B cell (primary cell): ENCODE data around the gene ZNF587B. TPM values are rescaled to one million over a fixed set of nuclear protein-coding genes. Genes with fewer than 3 reads are reported as not detected.

Experiments used
- ATAC-seq: fragments of 200-7000 bp; cut with Tn5 transposase; one replicate; pipeline ENCODE4 v1.10.0; 2021; ENCODE audit warnings: low read depth, mild to moderate bottlenecking, moderate number of reproducible peaks, moderate library complexity
- CTCF ChIA-PET: fragments of 350-600 bp; sonication (Branson Sonifier 250); formaldehyde crosslinking; loops from one replicate; lab custom pipeline; 2021; ENCODE audit warnings: antibody characterized with exemption, inconsistent platforms; lab: Charles Lee
- POLR2A ChIA-PET: fragments of 350-600 bp; sonication (Branson Sonifier 250); formaldehyde crosslinking; loops from one replicate; lab custom pipeline; 2021; ENCODE audit warnings: antibody characterized with exemption; lab: Charles Lee
- DNase-seq: peaks from one replicate; pipeline ENCODE4 v3.0.0; 2013
- H2AFZ ChIP-seq: 2 replicates; pipeline ENCODE4 v1.6.1; 2012; ENCODE audit warnings: mild to moderate bottlenecking, low read depth, low read length; ENCODE audit not compliant: insufficient read depth, poor library complexity, severe bottlenecking
- H3K27ac ChIP-seq, 2 donors: 1 replicate in 1 of 2; 2 replicates in 1 of 2; pipeline ENCODE4 v1.5.1; 2012 to 2013; ENCODE audit warnings: low read length in 2 of 2, mild to moderate bottlenecking in 2 of 2, moderate library complexity in 1 of 2
- H3K27me3 ChIP-seq, 4 experiments: fragments of 200-600 bp in 1 of 4; sonication (generic) in 1 of 4; replicated peaks in 1 of 4; 1 replicate in 2 of 4; 2 replicates in 2 of 4; pipeline versions ENCODE4 v1.6.1 to v1.7.0; 2013 to 2016; ENCODE audit warnings: low read length in 3 of 4, mild to moderate bottlenecking in 2 of 4, mixed read lengths in 1 of 4, moderate library complexity in 1 of 4; ENCODE audit not compliant: insufficient read depth in 4 of 4, control insufficient read depth in 3 of 4; ENCODE audit errors: control extremely low read depth in 1 of 4
- H3K36me3 ChIP-seq, 2 experiments: replicated peaks in 1 of 2; 1 replicate in 1 of 2; 2 replicates in 1 of 2; pipeline versions ENCODE4 v1.6.1 to v1.7.1; 2013; ENCODE audit warnings: low read length in 1 of 2; ENCODE audit not compliant: insufficient read depth in 2 of 2, control insufficient read depth in 1 of 2; ENCODE audit errors: control extremely low read depth in 1 of 2, extremely low read depth in 1 of 2
- H3K4me1 ChIP-seq, 2 donors: fragments of 200-600 bp in 1 of 2; sonication (generic) in 1 of 2; 1 replicate in 1 of 2; 2 replicates in 1 of 2; pipeline versions ENCODE4 v1.5.1 to v1.6.1; 2013 to 2017; ENCODE audit warnings: low read length in 2 of 2; ENCODE audit not compliant: control insufficient read depth in 2 of 2, insufficient read depth in 2 of 2
- H3K4me2 ChIP-seq: replicated peaks from 2 replicates; pipeline ENCODE3; 2012; ENCODE audit warnings: mild to moderate bottlenecking, low read depth, low read length; ENCODE audit not compliant: poor library complexity, severe bottlenecking
- H3K4me3 ChIP-seq, 5 experiments: fragments of 200-600 bp in 1 of 5; sonication (generic) in 1 of 5; 1 replicate in 3 of 5; 2 replicates in 2 of 5; pipeline versions ENCODE4 v1.5.1 to v1.7.0; 2011 to 2016; ENCODE audit warnings: low read length in 4 of 5, mild to moderate bottlenecking in 4 of 5, low read depth in 2 of 5, control low read depth in 1 of 5, moderate library complexity in 1 of 5; ENCODE audit not compliant: insufficient read depth in 1 of 5; ENCODE audit errors: control extremely low read depth in 1 of 5, extremely low read depth in 1 of 5
- H3K79me2 ChIP-seq: fragments of 200-600 bp; sonication (generic); one replicate; pipeline ENCODE4 v1.6.0; 2016; ENCODE audit warnings: low read length; ENCODE audit not compliant: control insufficient read depth, insufficient read depth
- H3K9ac ChIP-seq: fragments of 200-600 bp; sonication (generic); 2 replicates; pipeline ENCODE4 v1.6.1; 2017; ENCODE audit warnings: mild to moderate bottlenecking, low read length, moderate library complexity
- H3K9me3 ChIP-seq, 3 donors: one replicate each; pipeline versions ENCODE4 v1.6.1 to v1.7.1; 2013; ENCODE audit warnings: low read length in 2 of 3; ENCODE audit not compliant: control insufficient read depth in 2 of 3, insufficient read depth in 1 of 3; ENCODE audit errors: control extremely low read depth in 1 of 3
- H4K20me1 ChIP-seq: 2 replicates; pipeline ENCODE4 v1.6.0; 2012; ENCODE audit warnings: mild to moderate bottlenecking, low read length; ENCODE audit not compliant: insufficient read depth, control insufficient read depth, poor library complexity, severe bottlenecking
- H3K27ac Mint-ChIP-seq: one replicate; pipeline ENCODE4 v1.8.0; 2021; ENCODE audit warnings: mixed read lengths
- H3K27me3 Mint-ChIP-seq: one replicate; pipeline ENCODE4 v1.8.0; 2021; ENCODE audit warnings: mixed read lengths
- H3K4me1 Mint-ChIP-seq: one replicate; pipeline ENCODE4 v1.8.0; 2021; ENCODE audit warnings: mixed read lengths
- H3K4me3 Mint-ChIP-seq: one replicate; pipeline ENCODE4 v1.8.0; 2021; ENCODE audit warnings: mixed read lengths
- H3K9me3 Mint-ChIP-seq: one replicate; pipeline ENCODE4 v1.8.0; 2022; ENCODE audit warnings: mixed read lengths; ENCODE audit not compliant: insufficient read depth
- EZH2 ChIP-seq: IDR thresholded peaks from 2 replicates; pipeline ENCODE4 v1.6.1; 2012; ENCODE audit warnings: borderline replicate concordance, low read depth, mild to moderate bottlenecking, moderate library complexity, low read length; ENCODE audit not compliant: insufficient read depth, poor library complexity, severe bottlenecking
- WGBS: methylation state at CpG from one replicate; pipeline ENCODE4 v1.1.5; 2013; ENCODE audit warnings: missing lambda C conversion rate; ENCODE audit not compliant: insufficient coverage; 5-methylcytosine and 5-hydroxymethylcytosine counted together
- intact Hi-C: fragments of 100-400 bp; cut with micrococcal nuclease; formaldehyde crosslinking; loops from one replicate; pipeline ENCODE4 v1.10.0; 2022
- polyA plus RNA-seq: library from polyadenylated mRNA; depleted of rRNA; stranded (reverse); fragments of >200 nt; gene quantifications from 2 replicates; pipeline ENCODE4 v1.2.3, GENCODE V29; 2012
- total RNA-seq, 2 donors: library from RNA; stranded (reverse); fragments of 120-200 nt in 1 of 2; gene quantifications; 1 replicate in 1 of 2; 2 replicates in 1 of 2; pipeline versions ENCODE4 v1.2.3 to v1.2.4, GENCODE V29; 2013 to 2022
- TF ChIP-seq, protein P1 (sequence below): fragments of 200-600 bp; IDR thresholded peaks from one replicate; pipeline ENCODE4 v1.8.0; 2022; ENCODE audit warnings: antibody characterized with exemption, mild to moderate bottlenecking

Gene ZNF587B
- total and polyA plus RNA-seq, 2 donors (not counting 1 experiment from before 2014, with no cell fraction given) = 9.9 to 29.1 TPM

DNA sequence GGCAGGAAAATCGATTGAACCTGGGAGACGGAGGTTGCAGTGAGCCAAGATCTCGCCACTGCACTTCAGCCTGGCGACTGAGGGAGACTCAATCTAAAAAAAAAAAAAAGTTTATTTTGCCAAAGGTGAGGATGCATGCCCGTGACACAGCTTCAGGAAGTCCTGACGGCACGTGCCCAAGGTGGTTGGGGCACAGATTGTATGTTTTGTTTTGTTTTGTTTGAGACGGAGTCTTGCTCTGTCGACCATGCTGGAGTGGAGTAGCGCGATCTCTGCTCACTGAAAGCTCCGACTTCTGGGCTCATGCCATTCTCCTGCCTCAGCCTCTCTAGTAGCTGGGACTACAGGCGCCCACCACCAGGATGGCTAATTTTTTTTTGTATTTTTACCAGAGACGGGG is 12.1 kb upstream of the ZNF587B start:
- Histone ChIP-seq H3K9me3 (no peaks in the 10 kb centered on the region), H3K27ac (no peak overlapping the region), H3K79me2 (peaks cover 80% of the 10 kb centered on the region), H4K20me1 (no peaks in the 10 kb centered on the region), H2AFZ (no peak overlapping the region), H3K4me3 (no peak overlapping the region), H3K27me3 (no peaks in the 10 kb centered on the region), H3K4me1 (peaks cover 19 to 27% of the 10 kb centered on the region in 2 donors), H3K4me2 (no peak overlapping the region), H3K9ac (no peak overlapping the region), H3K36me3 (no peaks in the 10 kb centered on the region)
- DNase-seq = no peak
- Mint-ChIP-seq H3K9me3 (no peaks in the 10 kb centered on the region), H3K4me3 (no peak overlapping the region), H3K27me3 (no peaks in the 10 kb centered on the region), H3K4me1 (peaks cover 54% of the 10 kb centered on the region), H3K27ac (no peak overlapping the region)
- intact Hi-C loops = loop anchor here (5.0 to 10.0 kb wide), 5 partner anchors 91 to 383 kb away; partner anchors contain the start of genes ZNF211, ZNF417, ZNF671 and ZNF749
- ATAC-seq = no peak
- CTCF ChIA-PET = no interaction called here
- TF ChIP-seq, protein P1, sequence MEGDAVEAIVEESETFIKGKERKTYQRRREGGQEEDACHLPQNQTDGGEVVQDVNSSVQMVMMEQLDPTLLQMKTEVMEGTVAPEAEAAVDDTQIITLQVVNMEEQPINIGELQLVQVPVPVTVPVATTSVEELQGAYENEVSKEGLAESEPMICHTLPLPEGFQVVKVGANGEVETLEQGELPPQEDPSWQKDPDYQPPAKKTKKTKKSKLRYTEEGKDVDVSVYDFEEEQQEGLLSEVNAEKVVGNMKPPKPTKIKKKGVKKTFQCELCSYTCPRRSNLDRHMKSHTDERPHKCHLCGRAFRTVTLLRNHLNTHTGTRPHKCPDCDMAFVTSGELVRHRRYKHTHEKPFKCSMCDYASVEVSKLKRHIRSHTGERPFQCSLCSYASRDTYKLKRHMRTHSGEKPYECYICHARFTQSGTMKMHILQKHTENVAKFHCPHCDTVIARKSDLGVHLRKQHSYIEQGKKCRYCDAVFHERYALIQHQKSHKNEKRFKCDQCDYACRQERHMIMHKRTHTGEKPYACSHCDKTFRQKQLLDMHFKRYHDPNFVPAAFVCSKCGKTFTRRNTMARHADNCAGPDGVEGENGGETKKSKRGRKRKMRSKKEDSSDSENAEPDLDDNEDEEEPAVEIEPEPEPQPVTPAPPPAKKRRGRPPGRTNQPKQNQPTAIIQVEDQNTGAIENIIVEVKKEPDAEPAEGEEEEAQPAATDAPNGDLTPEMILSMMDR = no peak
- no peak for TF ChIP-seq EZH2
- 100% methylated on average over 8 of the region's 14 CpGs for WGBS
- POLR2A ChIA-PET = no interaction called here

- ChIA-PET CTCF (interaction anchor here (0.6 to 1.2 kb wide), 2 partner anchors 337 to 544 kb away, joined by 5 read pairs; partner anchors contain the start of gene ZNF497), POLR2A (interaction anchor here (0.7 to 1.6 kb wide), 2 partner anchors 91 to 99 kb away, joined by 8 to 10 read pairs; partner anchors contain the start of gene ZNF417)
- H3K27ac Mint-ChIP-seq = peak overlapping the region; percentile 73
- no peak overlapping the region for H3K27ac ChIP-seq
- TF ChIP-seq EZH2 = no peak
- TF ChIP-seq, protein P1 = no peak
- H3K4me1 Mint-ChIP-seq = peaks cover 54% of the 10 kb centered on the region
- H3K4me2 ChIP-seq = no peak overlapping the region
- H3K4me3 ChIP-seq = no peak overlapping the region
- no peaks in the 10 kb centered on the region for H3K27me3 Mint-ChIP-seq
- no peaks in the 10 kb centered on the region for H3K9me3 Mint-ChIP-seq
- peaks cover 78% of the 10 kb centered on the region for H3K79me2 ChIP-seq
- ATAC-seq (no peak), DNase-seq (no peak)
- H3K36me3 ChIP-seq = no peaks in the 10 kb centered on the region
- intact Hi-C loops = loop anchor here (5.0 to 10.0 kb wide), 5 partner anchors 91 to 384 kb away; partner anchors contain the start of genes ZNF211, ZNF417, ZNF671 and ZNF749
- no peak overlapping the region for H2AFZ ChIP-seq
- no peaks in the 10 kb centered on the region for H4K20me1 ChIP-seq
- peaks cover 19 to 27% of the 10 kb centered on the region in 2 donors for H3K4me1 ChIP-seq
- no peak overlapping the region for H3K9ac ChIP-seq
- 97% methylated on average over 6 of the region's 7 CpGs for WGBS
- H3K4me3 Mint-ChIP-seq = peak overlapping the region; percentile 94
- H3K9me3 ChIP-seq = no peaks in the 10 kb centered on the region
- no peaks in the 10 kb centered on the region for H3K27me3 ChIP-seq
Measured at GRCh38 chr19:57818378-57818777, 11.7 kb upstream of the ZNF587B start.
